Small intestine (tissue), 7 donors: ENCODE results near the gene DESI2. TPM values are rescaled to one million over a fixed set of nuclear protein-coding genes. Genes with fewer than 3 reads are reported as not detected.

Experiments used
- DNase-seq, 2 donors: peaks; one replicate each; pipeline versions ENCODE4 v3.0.0 to v3.0.0-alpha.2; 2013
- FAIRE-seq: peaks from 2 replicates; lab custom pipeline; 2012; peaks lifted over from hg19 to GRCh38; lab: Jason Lieb, UNC
- H3K27ac ChIP-seq, 3 donors: one replicate each; pipeline ENCODE4 v1.5.1; 2013; ENCODE audit warnings: low read length in 2 of 3, mild to moderate bottlenecking in 2 of 3, control low read depth in 1 of 3, inconsistent platforms in 1 of 3, low read depth in 1 of 3, moderate library complexity in 1 of 3
- H3K27me3 ChIP-seq, 3 donors: one replicate each; pipeline ENCODE4 v1.6.1; 2013; ENCODE audit warnings: low read length in 3 of 3, inconsistent platforms in 1 of 3; ENCODE audit not compliant: control insufficient read depth in 3 of 3, insufficient read depth in 3 of 3
- H3K36me3 ChIP-seq, 3 donors: one replicate each; pipeline ENCODE4 v1.6.1; 2013; ENCODE audit warnings: low read length in 3 of 3, inconsistent platforms in 1 of 3, low read depth in 1 of 3, mild to moderate bottlenecking in 1 of 3, moderate library complexity in 1 of 3; ENCODE audit not compliant: control insufficient read depth in 3 of 3, insufficient read depth in 2 of 3
- H3K4me1 ChIP-seq, 3 donors: one replicate each; pipeline ENCODE4 v1.6.1; 2013; ENCODE audit warnings: low read length in 2 of 3, inconsistent platforms in 1 of 3, low read depth in 1 of 3, mild to moderate bottlenecking in 1 of 3, moderate library complexity in 1 of 3; ENCODE audit not compliant: control insufficient read depth in 3 of 3, insufficient read depth in 2 of 3
- H3K4me3 ChIP-seq, 3 donors: one replicate each; pipeline ENCODE4 v1.5.1; 2013; ENCODE audit warnings: low read length in 3 of 3, control low read depth in 1 of 3, inconsistent platforms in 1 of 3, low read depth in 1 of 3, mild to moderate bottlenecking in 1 of 3, moderate library complexity in 1 of 3
- H3K9me3 ChIP-seq, 2 donors: one replicate each; pipeline ENCODE4 v1.6.1; 2013; ENCODE audit warnings: low read depth in 1 of 2, low read length in 1 of 2; ENCODE audit not compliant: control insufficient read depth in 2 of 2, insufficient read depth in 1 of 2
- whole genome bisulfite sequencing, 3 donors: extraction: QIAGEN DNeasy Blood & Tissue Kit; methylation state at CpG; one replicate each; pipeline ENCODE4 v1.1.7; 2013; 5-methylcytosine and 5-hydroxymethylcytosine counted together
- polyA plus RNA-seq, 4 donors: library from polyadenylated mRNA; stranded (reverse) in 3 of 4; unstranded in 1 of 4; fragments of 200-250 nt in 3 of 4; fragments of 120-200 nt in 1 of 4; gene quantifications; one replicate each; pipeline versions ENCODE4 v1.2.1 to v1.2.3, GENCODE V29; 2013
- donor health status: healthy with polysubstance abuse.
- donor health status: control.
- donor health status: control.
- donor health status: Bipolar disorder and iron deficiency.
- donor health status: healthy.

Gene DESI2
- polyA plus RNA-seq, 4 donors, result 14.1 to 21.4 (median 17.7) TPM

DNA sequence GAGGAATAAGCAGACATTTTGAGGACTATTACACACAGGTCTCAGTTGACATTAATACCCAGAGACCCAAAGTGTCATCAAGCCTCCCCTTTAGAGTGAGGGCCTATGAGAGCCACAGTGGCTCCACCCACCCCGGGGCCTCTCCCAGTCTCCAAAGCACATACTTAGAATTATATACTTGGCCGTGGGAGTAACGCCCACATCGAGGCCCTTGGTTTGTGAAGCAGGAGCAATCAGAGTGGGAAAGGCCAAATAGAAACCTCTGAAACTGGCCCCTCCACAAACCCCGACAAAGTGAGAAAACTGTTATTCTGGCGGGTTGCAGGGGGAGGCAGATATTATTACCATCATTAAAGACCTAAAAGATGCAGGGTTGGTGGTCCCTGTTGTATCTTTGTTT is 7.0 kb upstream of the DESI2 start:
- Histone ChIP-seq H3K27me3 (peaks cover 0 to 3% (median 0%) of the 10 kb centered on the region in 3 donors), H3K9me3 (no peaks in the 10 kb centered on the region), H3K4me3 (no peak overlapping the region), H3K27ac (no peak overlapping the region), H3K4me1 (no peaks in the 10 kb centered on the region), H3K36me3 (no peaks in the 10 kb centered on the region)
- FAIRE-seq (no peak), DNase-seq (no peak)
- 69 to 77% (median 75%) methylated on average over 6 of the region's 6 CpGs for WGBS, 3 donors

GRCh38 chr1:244647819-244648218 is 5.1 kb upstream of the DESI2 start:
- FAIRE-seq, result no peak
- no peaks in the 10 kb centered on the region for H3K36me3 ChIP-seq
- WGBS, 3 donors, result 81 to 92% (median 90%) methylated on average over 6 of the region's 6 CpGs

DNA sequence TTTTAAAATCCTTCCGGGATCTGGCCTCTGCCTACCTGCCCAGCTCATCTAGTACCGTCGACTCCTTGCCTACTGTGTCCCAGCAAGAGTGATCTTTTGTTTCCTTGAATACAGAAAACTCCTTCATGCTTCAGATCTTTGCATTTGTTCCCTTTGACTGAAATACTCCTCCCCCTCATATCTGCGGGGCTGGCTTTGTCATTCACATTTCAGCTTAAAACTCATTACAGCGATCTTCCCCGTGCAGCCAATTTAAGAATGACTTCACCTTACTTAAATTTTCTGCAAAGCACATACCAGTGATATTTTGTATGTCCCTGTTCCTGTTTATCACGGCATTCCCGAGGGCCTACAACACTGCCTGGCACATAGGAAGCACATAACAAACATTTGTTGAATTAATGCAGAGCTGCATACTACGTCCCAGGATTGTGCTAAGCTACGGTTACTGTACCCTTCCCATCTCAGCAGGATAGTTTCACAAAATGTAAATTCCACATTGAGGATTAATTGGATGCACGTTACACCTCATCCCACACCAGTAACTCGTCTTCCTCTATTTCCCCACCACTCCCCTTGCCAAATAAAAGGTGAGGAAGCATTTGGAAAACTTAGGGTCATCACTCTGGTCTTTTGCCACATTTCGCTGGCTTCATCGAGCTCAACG is 837 bp upstream of the DESI2 start:
- H3K4me3 ChIP-seq, result peak overlapping the region; percentile 33 to 59 (median 44)

More at GRCh38 chr1:244647819-244648218, 5.1 kb upstream of the DESI2 start:
- peaks cover 0 to 4% (median 0%) of the 10 kb centered on the region in 3 donors for H3K4me1 ChIP-seq
- H3K4me3 ChIP-seq, result no peak overlapping the region
- H3K27me3 ChIP-seq, result peaks cover 0 to 2% (median 0%) of the 10 kb centered on the region in 3 donors
- no peak overlapping the region for H3K27ac ChIP-seq
- DNase-seq, result no peak
- no peaks in the 10 kb centered on the region for H3K9me3 ChIP-seq

GRCh38 chr1:244653439-244654107 is 647 bp downstream of the DESI2 start:
- Histone ChIP-seq H3K9me3 (no peaks in the 10 kb centered on the region), H3K27ac (peak overlapping the region; percentile 82 to 96 (median 84)), H3K27me3 (no peaks in the 10 kb centered on the region), H3K4me3 (peak overlapping the region; percentile 85 to 98 (median 94)), H3K4me1 (peaks cover 4 to 23% (median 12%) of the 10 kb centered on the region in 3 donors), H3K36me3 (no peaks in the 10 kb centered on the region)
- WGBS, 3 donors, result 0% methylated on average over 32 to 34 of the region's 34 CpGs
- DNase-seq (peak; percentile 37 to 58), FAIRE-seq (no peak)

More for the DNA sequence above, 837 bp upstream of the DESI2 start:
- DNase-seq, result no peak
- Histone ChIP-seq H3K36me3 (no peaks in the 10 kb centered on the region), H3K9me3 (no peaks in the 10 kb centered on the region), H3K4me1 (peaks cover 4 to 21% (median 5%) of the 10 kb centered on the region in 3 donors), H3K27me3 (no peaks in the 10 kb centered on the region), H3K27ac (peak overlapping the region in 2 of 3 donors; percentile 57 to 83)
- WGBS, 3 donors, result 42 to 46% (median 44%) methylated on average over 15 of the region's 15 CpGs
- no peak for FAIRE-seq

GRCh38 chr1:244654108-244655038 is 1.4 kb downstream of the DESI2 start:
- 10 to 14% (median 10%) methylated on average over 8 of the region's 8 CpGs for WGBS, 3 donors
- Histone ChIP-seq H3K27me3 (no peaks in the 10 kb centered on the region), H3K4me1 (peaks cover 4 to 23% (median 12%) of the 10 kb centered on the region in 3 donors), H3K36me3 (no peaks in the 10 kb centered on the region), H3K9me3 (no peaks in the 10 kb centered on the region), H3K4me3 (peak overlapping the region; percentile 85 to 98 (median 94)), H3K27ac (peak overlapping the region in 1 of 3 donors; percentile 96)
- FAIRE-seq (no peak), DNase-seq (peak in 1 of 2 donors; percentile 17)

- WGBS, 3 donors, result 92 to 93% (median 93%) methylated on average over 1 of the region's 1 CpG
- no peak for DNase-seq
- H3K9me3 ChIP-seq, result no peaks in the 10 kb centered on the region
- H3K36me3 ChIP-seq, result peaks cover 0 to 2% (median 0%) of the 10 kb centered on the region in 3 donors
- H3K27ac ChIP-seq, result no peak overlapping the region
- FAIRE-seq, result no peak
- H3K4me1 ChIP-seq, result peaks cover 4 to 23% (median 12%) of the 10 kb centered on the region in 3 donors
- H3K27me3 ChIP-seq, result no peaks in the 10 kb centered on the region
- peak overlapping the region in 1 of 3 donors; percentile 98 for H3K4me3 ChIP-seq
Measured at GRCh38 chr1:244655186-244655585, 2.3 kb downstream of the DESI2 start.

DNA sequence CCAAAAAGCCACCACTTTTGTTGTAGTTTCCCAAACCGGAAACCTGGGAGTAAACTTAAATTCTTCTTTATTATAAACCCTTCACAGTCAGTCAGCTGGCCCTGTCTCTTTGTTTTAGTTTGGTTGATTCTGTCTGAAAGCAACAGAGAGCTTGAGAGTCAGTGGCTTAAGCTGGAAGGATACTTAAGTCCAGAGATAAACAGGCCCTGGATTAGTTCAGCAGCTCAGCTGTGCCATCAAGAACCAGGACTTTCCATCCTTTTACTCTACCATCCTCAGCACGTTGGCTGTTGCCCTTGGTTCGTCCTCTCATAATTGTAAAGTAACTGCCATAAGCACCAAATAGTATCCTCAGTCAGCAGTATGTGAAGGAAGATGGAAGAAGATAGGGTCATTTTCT is 4.5 kb downstream of the DESI2 start:
- no peak overlapping the region for H3K27ac ChIP-seq
- no peak overlapping the region for H3K4me3 ChIP-seq
- peaks cover 4 to 19% (median 12%) of the 10 kb centered on the region in 3 donors for H3K4me1 ChIP-seq
- WGBS, 3 donors, result 75 to 86% (median 83%) methylated on average over 3 of the region's 3 CpGs
- DNase-seq, result no peak
- no peaks in the 10 kb centered on the region for H3K27me3 ChIP-seq
- H3K36me3 ChIP-seq, result peaks cover 0 to 4% (median 0%) of the 10 kb centered on the region in 3 donors
- H3K9me3 ChIP-seq, result no peaks in the 10 kb centered on the region
- FAIRE-seq, result no peak

DNA sequence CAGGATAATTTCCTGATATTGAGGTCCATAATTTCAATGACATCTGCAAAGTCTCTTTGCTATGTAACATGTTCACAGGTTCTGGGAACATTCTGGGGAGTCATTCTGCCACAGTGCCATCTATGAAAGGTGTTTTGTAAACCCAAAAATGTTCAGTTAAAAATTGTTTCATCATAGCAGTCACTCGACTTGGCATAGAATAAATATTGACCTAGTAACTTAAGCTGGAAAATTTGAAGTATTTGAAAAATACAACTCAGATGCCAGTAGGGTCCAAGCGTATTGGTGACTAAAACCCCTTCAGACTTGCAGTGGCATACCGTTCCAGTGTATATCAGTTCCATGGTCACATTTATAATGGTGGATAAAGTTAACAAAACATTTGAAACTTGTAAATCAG is 6.8 kb downstream of the DESI2 start:
- Histone ChIP-seq H3K4me3 (no peak overlapping the region), H3K4me1 (peaks cover 4 to 17% (median 12%) of the 10 kb centered on the region in 3 donors), H3K36me3 (peaks cover 0 to 4% (median 0%) of the 10 kb centered on the region in 3 donors), H3K27me3 (no peaks in the 10 kb centered on the region), H3K9me3 (no peaks in the 10 kb centered on the region), H3K27ac (no peak overlapping the region)
- 75 to 80% (median 76%) methylated on average over 3 of the region's 3 CpGs for WGBS, 3 donors
- DNase-seq, result no peak
- no peak for FAIRE-seq
